GM12875 (cell line): ENCODE results near the gene FOSL2.

ENCODE experiments used
- H3K4me3 ChIP-seq: one replicate; pipeline ENCODE4 v1.5.1; 2011; ENCODE audit warnings: low read depth, low read length, control low read depth
- TF ChIP-seq, protein P1 (sequence below): IDR thresholded peaks from 2 replicates; pipeline ENCODE4 v1.5.1; 2011; ENCODE audit warnings: low read depth, mild to moderate bottlenecking, control low read depth, inconsistent platforms, low read length, moderate library complexity, borderline replicate concordance; ENCODE audit not compliant: insufficient read depth

The FOSL2 gene

DNA sequence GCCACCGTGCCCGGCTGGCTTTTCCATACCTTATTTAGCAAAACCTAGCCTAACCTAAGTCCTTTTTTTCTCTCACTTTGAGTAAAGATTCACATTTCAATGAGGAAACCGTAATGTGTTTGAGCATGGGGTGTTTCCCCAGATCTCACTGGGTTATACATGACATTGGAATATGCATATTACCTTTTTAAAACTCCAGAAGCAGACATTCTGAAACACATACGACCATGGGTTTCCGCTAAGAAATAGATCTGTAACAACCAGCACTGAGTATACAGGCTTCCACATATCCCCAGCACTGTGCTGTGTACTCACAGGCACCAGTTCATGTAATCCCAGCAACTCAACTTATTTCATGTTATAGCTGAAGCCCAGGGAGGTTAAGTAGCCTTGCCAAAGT lies 41.0 kb upstream of the FOSL2 start:
- no peak overlapping the region for H3K4me3 ChIP-seq
- TF ChIP-seq, protein P1, sequence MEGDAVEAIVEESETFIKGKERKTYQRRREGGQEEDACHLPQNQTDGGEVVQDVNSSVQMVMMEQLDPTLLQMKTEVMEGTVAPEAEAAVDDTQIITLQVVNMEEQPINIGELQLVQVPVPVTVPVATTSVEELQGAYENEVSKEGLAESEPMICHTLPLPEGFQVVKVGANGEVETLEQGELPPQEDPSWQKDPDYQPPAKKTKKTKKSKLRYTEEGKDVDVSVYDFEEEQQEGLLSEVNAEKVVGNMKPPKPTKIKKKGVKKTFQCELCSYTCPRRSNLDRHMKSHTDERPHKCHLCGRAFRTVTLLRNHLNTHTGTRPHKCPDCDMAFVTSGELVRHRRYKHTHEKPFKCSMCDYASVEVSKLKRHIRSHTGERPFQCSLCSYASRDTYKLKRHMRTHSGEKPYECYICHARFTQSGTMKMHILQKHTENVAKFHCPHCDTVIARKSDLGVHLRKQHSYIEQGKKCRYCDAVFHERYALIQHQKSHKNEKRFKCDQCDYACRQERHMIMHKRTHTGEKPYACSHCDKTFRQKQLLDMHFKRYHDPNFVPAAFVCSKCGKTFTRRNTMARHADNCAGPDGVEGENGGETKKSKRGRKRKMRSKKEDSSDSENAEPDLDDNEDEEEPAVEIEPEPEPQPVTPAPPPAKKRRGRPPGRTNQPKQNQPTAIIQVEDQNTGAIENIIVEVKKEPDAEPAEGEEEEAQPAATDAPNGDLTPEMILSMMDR: no peak

DNA sequence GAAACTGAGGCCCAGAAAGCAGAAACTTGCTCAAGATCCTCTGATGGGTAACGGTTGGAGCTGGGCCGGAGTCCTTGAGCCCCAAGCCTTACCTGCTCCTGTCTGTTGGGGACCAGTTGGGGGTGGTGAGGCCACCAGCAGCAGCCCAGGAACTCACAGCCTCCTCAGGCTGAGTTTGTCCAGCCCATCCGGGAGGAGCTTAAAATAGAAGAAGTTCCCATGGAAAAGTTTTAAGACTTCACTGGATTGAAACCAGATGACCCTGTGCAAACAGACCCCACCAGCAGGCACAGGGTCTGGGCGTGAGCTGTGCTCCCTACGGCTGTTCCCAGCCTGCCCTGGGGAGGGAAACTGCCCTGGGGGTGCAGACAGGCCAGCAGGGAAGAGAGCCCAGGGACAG lies 40.6 kb upstream of the FOSL2 start:
- no peak overlapping the region for H3K4me3 ChIP-seq
- TF ChIP-seq, protein P1: no peak

DNA sequence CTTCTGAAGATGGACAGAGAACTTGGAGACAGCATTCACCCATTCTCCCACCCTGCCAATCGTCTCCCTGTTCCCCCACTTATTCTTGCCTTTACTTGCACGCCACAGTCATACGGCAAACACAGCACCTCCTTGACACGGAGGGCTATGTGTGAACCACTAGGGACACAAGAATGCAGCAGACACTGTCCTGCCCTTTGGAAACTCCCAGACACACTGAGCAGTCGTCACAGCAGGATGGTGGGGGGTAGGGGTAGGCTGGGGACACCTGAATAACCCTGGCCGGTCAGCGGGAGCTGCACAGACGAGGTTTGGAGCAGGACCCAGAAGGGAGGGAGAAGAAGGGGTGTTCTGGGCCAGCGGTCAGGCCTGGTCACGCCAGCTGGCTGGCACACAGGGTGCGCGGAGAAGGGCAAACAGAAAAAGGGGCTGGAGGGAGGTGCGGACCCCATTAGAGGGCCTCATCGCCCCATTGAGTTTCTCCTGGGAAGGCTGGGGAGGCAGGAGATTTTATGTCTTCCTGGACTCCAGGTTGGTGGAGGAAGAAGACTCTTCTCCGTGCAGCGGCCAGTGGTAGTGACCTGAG lies 40.0 kb upstream of the FOSL2 start:
- H3K4me3 ChIP-seq: no peak overlapping the region
- TF ChIP-seq, protein P1: no peak

DNA sequence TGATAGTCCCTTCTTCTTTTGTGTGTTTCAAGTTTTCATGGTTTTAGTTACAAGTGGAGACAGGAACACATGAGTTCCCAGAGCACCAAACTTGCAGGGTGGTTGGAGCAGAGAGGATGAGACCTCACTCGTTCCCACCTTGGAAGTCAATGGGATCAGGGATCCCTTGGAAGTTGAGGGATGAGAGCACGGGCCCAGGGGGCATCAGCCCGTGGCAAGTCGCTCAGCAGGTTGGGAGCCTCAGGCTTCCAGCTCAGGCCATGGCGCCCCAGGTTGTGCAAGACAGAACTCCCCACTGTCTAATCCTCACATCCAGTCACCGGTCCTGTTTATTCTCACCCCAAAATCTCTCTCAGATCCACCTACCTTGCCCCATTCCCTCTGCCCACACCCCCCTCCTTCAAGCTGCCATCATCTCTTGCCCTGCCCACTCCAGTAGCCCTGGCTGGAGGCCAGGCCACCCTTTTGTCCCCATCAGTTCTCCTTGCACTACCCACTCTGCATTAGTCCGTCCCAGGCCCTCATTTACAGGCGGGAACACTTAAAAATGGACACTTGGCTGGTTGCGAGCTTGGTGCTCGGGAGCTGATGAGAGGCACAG lies 37.6 kb upstream of the FOSL2 start:
- H3K4me3 ChIP-seq: no peak overlapping the region
- TF ChIP-seq, protein P1: no peak

DNA sequence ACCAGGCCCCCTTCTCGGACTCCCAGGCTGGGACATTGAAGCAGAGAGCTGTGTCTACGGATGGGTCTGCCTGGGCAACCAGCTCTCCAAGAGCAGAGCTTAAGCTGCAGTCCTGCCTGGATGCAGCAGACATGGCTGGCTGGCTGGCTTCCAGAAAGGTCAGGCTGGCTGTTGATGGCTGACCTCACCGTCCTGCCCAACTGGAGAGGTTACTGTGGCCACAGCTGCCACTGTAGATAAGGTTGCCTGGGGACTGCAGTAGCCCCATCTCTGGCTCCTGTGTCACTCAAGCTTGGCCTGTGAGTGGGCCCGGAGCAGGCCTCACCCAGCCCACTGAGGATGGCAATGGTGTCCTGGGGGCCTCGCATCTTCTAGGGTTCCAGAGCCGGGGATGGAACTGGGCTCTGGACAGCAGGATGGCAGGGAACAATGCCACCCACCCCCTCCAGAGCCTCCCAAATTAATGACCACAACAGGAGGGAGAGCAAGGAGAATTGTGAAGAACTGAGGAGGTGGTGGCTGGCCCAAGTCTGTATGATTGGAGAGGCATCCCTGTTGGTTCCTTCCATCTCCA lies 37.0 kb upstream of the FOSL2 start:
- TF ChIP-seq, protein P1: no peak
- H3K4me3 ChIP-seq: no peak overlapping the region

DNA sequence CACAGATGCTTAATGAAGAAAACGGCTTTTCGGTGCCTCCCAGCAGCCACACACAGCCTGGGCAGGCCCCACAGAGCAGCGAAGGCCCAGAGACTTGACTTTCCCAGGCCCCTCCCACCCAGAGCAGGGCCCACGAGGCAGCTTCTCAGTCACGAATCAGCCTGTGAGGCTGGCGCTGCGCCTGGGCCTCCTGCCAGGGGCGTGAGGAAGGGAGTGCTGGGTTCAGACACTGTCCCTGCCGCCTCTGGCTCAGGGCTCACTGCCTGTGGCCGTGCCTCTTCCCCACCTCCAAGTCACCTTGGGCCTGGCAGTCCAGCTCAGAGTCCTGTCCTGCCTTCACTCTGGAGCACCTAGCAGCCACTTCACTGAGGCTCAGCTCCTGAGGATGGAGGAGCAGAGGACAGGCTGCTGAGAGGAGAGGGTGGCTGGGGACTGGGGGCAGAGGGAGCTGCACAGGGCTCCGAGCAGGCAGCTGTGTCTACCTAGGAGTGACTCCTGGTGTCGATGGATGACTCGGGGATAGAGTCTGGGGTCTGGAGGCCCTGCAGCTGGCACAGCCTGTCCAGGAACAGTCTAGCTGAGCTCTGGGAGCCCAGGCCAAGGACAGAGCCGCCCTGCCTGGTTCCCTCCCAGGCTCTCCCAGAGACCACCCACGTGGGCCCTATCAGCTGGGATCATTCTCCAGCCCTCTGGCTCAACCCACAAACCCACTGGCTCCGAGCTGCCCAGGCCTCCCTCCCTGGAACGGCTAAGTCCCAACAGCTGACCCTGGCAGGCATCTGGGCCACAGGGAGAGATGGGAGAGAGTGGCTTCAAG lies 36.4 kb upstream of the FOSL2 start:
- H3K4me3 ChIP-seq: no peak overlapping the region
- TF ChIP-seq, protein P1: no peak
